SK-N-SH treated with all-trans-retinoic acid at 6 μM for 48 hours (cell line): Measurements from ENCODE around the gene ELP4.

Source experiments
- ISL1 ChIP-seq: fragments of 250-450 bp; sonication (Bioruptor Pico); IDR thresholded peaks from 2 replicates; pipeline ENCODE4 v2.1.2; 2022; ENCODE audit warnings: mild to moderate bottlenecking, moderate library complexity
- RARB ChIP-seq: fragments of 250-450 bp; sonication (Bioruptor Pico); IDR thresholded peaks from 2 replicates; pipeline ENCODE4 v1.8.0; 2021; ENCODE audit warnings: mild to moderate bottlenecking, moderate library complexity
- SNAI2 ChIP-seq: fragments of 250-450 bp; sonication (Bioruptor Pico); IDR thresholded peaks from 2 replicates; pipeline ENCODE4 v1.5.0; 2020; ENCODE audit warnings: mild to moderate bottlenecking, moderate library complexity
- TCF4 ChIP-seq: fragments of 250-450 bp; sonication (Bioruptor Pico); IDR thresholded peaks from 2 replicates; pipeline ENCODE4 v1.8.0; 2021; ENCODE audit warnings: mild to moderate bottlenecking, moderate library complexity, borderline replicate concordance
- ZFP3 ChIP-seq: fragments of 250-450 bp; sonication (Bioruptor Pico); IDR thresholded peaks from 2 replicates; pipeline ENCODE4 v1.5.0; 2020; ENCODE audit warnings: mild to moderate bottlenecking, moderate library complexity
- ZFP30 ChIP-seq: fragments of 450-650 bp; formaldehyde crosslinking; IDR thresholded peaks from 2 replicates; pipeline ENCODE4 v1.5.0; 2022; ENCODE audit warnings: mild to moderate bottlenecking, moderate library complexity
- ZNF565 ChIP-seq: fragments of 450-650 bp; formaldehyde crosslinking; conservative IDR thresholded peaks from 2 replicates; pipeline ENCODE4 v1.5.0; 2020; ENCODE audit warnings: low read depth, mild to moderate bottlenecking, moderate library complexity
- ZNF8 ChIP-seq: fragments of 450-650 bp; formaldehyde crosslinking; IDR thresholded peaks from 2 replicates; pipeline ENCODE4 v1.5.0; 2020; ENCODE audit warnings: mild to moderate bottlenecking, moderate library complexity
- TF ChIP-seq, protein P1 (sequence below): fragments of 250-450 bp; sonication (Bioruptor Pico); IDR thresholded peaks from 2 replicates; pipeline ENCODE4 v1.5.1; 2021; ENCODE audit warnings: mild to moderate bottlenecking, moderate library complexity
- TF ChIP-seq, protein P2 (sequence below): fragments of 250-450 bp; sonication (Bioruptor Pico); IDR thresholded peaks from 2 replicates; pipeline ENCODE4 v1.8.0; 2020; ENCODE audit warnings: mild to moderate bottlenecking, moderate library complexity, borderline replicate concordance

GRCh38 chr11:31799435-31800397, 290.1 kb downstream of the ELP4 start:
- TF ChIP-seq ZFP3 (CRISPR knock-in tag), result no peak
- no peak for TF ChIP-seq ZNF8 (CRISPR knock-in tag)
- no peak for TF ChIP-seq ZFP30 (CRISPR knock-in tag)
- TF ChIP-seq, protein P1, sequence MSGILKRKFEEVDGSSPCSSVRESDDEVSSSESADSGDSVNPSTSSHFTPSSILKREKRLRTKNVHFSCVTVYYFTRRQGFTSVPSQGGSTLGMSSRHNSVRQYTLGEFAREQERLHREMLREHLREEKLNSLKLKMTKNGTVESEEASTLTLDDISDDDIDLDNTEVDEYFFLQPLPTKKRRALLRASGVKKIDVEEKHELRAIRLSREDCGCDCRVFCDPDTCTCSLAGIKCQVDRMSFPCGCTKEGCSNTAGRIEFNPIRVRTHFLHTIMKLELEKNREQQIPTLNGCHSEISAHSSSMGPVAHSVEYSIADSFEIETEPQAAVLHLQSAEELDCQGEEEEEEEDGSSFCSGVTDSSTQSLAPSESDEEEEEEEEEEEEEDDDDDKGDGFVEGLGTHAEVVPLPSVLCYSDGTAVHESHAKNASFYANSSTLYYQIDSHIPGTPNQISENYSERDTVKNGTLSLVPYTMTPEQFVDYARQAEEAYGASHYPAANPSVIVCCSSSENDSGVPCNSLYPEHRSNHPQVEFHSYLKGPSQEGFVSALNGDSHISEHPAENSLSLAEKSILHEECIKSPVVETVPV (CRISPR knock-in tag), result no peak
- no peak for TF ChIP-seq SNAI2
- no peak for TF ChIP-seq ZNF565 (CRISPR knock-in tag)
- no peak for TF ChIP-seq TCF4
- TF ChIP-seq, protein P2, sequence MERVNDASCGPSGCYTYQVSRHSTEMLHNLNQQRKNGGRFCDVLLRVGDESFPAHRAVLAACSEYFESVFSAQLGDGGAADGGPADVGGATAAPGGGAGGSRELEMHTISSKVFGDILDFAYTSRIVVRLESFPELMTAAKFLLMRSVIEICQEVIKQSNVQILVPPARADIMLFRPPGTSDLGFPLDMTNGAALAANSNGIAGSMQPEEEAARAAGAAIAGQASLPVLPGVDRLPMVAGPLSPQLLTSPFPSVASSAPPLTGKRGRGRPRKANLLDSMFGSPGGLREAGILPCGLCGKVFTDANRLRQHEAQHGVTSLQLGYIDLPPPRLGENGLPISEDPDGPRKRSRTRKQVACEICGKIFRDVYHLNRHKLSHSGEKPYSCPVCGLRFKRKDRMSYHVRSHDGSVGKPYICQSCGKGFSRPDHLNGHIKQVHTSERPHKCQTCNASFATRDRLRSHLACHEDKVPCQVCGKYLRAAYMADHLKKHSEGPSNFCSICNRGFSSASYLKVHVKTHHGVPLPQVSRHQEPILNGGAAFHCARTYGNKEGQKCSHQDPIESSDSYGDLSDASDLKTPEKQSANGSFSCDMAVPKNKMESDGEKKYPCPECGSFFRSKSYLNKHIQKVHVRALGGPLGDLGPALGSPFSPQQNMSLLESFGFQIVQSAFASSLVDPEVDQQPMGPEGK (CRISPR knock-in tag), result no peak
- no peak for TF ChIP-seq RARB (CRISPR knock-in tag)
- no peak for TF ChIP-seq ISL1 (CRISPR knock-in tag)
